Fibroblast of lung (primary cell): ENCODE results near the gene NTRK3. TPM values are rescaled to one million over a fixed set of nuclear protein-coding genes. Genes with fewer than 3 reads are reported as not detected.
A peak's percentile ranks its signal among the peaks of the same experiment; 100 is the strongest.

Experiments
- DNase-seq, 2 donors: peaks; one replicate each; pipeline versions ENCODE4 v3.0.0 to v3.0.0-alpha.2; 2010; ENCODE audit warnings: low read depth in 2 of 2
- H2AFZ ChIP-seq: 2 replicates; pipeline ENCODE4 v1.5.1; 2012; ENCODE audit warnings: low read length, control low read depth, inconsistent platforms
- H3K27ac ChIP-seq: 2 replicates; pipeline ENCODE4 v1.5.1; 2011; ENCODE audit warnings: low read length, control low read depth; ENCODE audit not compliant: insufficient read depth
- H3K27me3 ChIP-seq: 2 replicates; pipeline ENCODE4 v1.5.1; 2011; ENCODE audit warnings: mild to moderate bottlenecking, low read length; ENCODE audit not compliant: control insufficient read depth, insufficient read depth
- H3K36me3 ChIP-seq: 2 replicates; pipeline ENCODE4 v1.5.1; 2011; ENCODE audit warnings: low read length; ENCODE audit not compliant: control insufficient read depth, insufficient read depth
- H3K4me1 ChIP-seq: 2 replicates; pipeline ENCODE4 v1.5.1; 2011; ENCODE audit warnings: low read length; ENCODE audit not compliant: control insufficient read depth, insufficient read depth; ENCODE audit errors: extremely low read depth
- H3K4me2 ChIP-seq: 2 replicates; pipeline ENCODE4 v1.5.1; 2011; ENCODE audit warnings: low read length, control low read depth; ENCODE audit not compliant: insufficient read depth; ENCODE audit errors: extremely low read depth
- H3K4me3 ChIP-seq, 4 experiments: fragments of 200-600 bp in 1 of 4; sonication (generic) in 1 of 4; replicated peaks in 1 of 4; 2 replicates each; pipeline ENCODE4 v1.5.1; 2011 to 2016; ENCODE audit warnings: low read length in 4 of 4, low read depth in 3 of 4, mild to moderate bottlenecking in 3 of 4, control low read depth in 2 of 4, inconsistent platforms in 1 of 4, mixed read lengths in 1 of 4; ENCODE audit not compliant: insufficient read depth in 1 of 4; ENCODE audit errors: control extremely low read depth in 1 of 4
- H3K79me2 ChIP-seq: 2 replicates; pipeline ENCODE4 v1.5.1; 2012; ENCODE audit warnings: mild to moderate bottlenecking, low read length, inconsistent platforms; ENCODE audit not compliant: control insufficient read depth, insufficient read depth
- H3K9ac ChIP-seq: 2 replicates; pipeline ENCODE4 v1.5.1; 2011; ENCODE audit warnings: mild to moderate bottlenecking, low read length, control low read depth; ENCODE audit not compliant: insufficient read depth
- H3K9me3 ChIP-seq: 2 replicates; pipeline ENCODE4 v1.5.1; 2012; ENCODE audit warnings: low read depth, low read length; ENCODE audit not compliant: control insufficient read depth, insufficient read depth
- H4K20me1 ChIP-seq: 2 replicates; pipeline ENCODE4 v1.5.1; 2011; ENCODE audit warnings: low read length; ENCODE audit not compliant: control insufficient read depth, insufficient read depth; ENCODE audit errors: extremely low read depth
- EZH2 ChIP-seq: IDR thresholded peaks from 2 replicates; pipeline ENCODE4 v1.5.1; 2012; ENCODE audit warnings: low read length, control low read depth, mild to moderate bottlenecking; ENCODE audit errors: missing control alignments
- polyA plus RNA-seq, 2 donors: library from polyadenylated mRNA; depleted of rRNA in 1 of 2; stranded (reverse) in 1 of 2; unstranded in 1 of 2; fragments of >200 nt; gene quantifications; 2 replicates each; pipeline ENCODE4 v1.2.1, GENCODE V29; 2011 to 2012; ENCODE audit warnings: missing spikeins in 1 of 2
- total RNA-seq: library from RNA; depleted of rRNA; stranded (reverse); fragments of >200 nt; gene quantifications from 2 replicates; pipeline ENCODE4 v1.2.1, GENCODE V29; 2014
- TF ChIP-seq, protein P1 (sequence below), 2 donors: IDR thresholded peaks in 1 of 2; conservative IDR thresholded peaks in 1 of 2; 1 replicate in 1 of 2; 2 replicates in 1 of 2; pipeline ENCODE4 v1.5.1; 2011 to 2012; ENCODE audit warnings: low read length in 2 of 2, control low read depth in 1 of 2, inconsistent platforms in 1 of 2, low read depth in 1 of 2, mild to moderate bottlenecking in 1 of 2

Gene NTRK3
- total and polyA plus RNA-seq, 2 donors (not counting 1 experiment from before 2014, with no cell fraction given) = 0.06 TPM; not detected in 1

DNA sequence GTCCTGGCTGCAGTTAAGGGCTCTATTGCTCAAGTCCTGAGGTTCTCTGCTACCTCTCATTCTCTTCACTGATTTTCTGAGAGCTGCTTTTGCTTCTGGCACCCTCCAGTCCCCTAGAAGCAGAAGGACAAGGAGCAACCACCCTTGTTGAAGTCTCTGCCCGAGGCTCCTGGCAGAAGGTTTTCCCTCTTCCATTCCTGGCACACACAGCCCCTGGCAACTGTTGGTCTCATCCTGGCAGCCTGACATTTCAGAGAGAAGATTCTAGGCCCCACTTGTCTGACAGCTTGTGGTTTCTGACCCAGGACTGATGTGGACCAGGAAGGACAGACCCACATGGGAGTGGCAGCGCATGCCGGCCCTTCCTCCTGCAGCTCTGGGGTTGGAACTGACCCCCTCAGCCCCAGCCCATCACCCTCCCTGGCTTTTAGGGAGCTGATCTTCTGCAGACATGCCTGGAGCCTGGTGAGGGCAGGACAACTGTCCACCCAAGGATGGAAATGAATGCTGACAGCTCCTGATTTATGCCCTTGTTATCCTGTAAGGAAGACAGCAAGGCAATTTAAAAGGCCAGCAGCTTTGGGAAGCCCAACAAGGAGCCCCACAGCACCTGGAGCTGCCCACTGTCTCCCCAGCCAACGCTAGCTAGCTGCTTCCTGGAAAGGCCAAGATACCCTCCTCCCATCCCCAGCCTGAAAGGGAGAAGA is 13.0 kb upstream of the NTRK3 start:
- H3K79me2 ChIP-seq = no peaks in the 10 kb centered on the region
- H3K27ac ChIP-seq = no peak overlapping the region
- H2AFZ ChIP-seq = no peak overlapping the region
- H3K4me1 ChIP-seq = no peaks in the 10 kb centered on the region
- H3K9ac ChIP-seq = no peak overlapping the region
- TF ChIP-seq, protein P1, sequence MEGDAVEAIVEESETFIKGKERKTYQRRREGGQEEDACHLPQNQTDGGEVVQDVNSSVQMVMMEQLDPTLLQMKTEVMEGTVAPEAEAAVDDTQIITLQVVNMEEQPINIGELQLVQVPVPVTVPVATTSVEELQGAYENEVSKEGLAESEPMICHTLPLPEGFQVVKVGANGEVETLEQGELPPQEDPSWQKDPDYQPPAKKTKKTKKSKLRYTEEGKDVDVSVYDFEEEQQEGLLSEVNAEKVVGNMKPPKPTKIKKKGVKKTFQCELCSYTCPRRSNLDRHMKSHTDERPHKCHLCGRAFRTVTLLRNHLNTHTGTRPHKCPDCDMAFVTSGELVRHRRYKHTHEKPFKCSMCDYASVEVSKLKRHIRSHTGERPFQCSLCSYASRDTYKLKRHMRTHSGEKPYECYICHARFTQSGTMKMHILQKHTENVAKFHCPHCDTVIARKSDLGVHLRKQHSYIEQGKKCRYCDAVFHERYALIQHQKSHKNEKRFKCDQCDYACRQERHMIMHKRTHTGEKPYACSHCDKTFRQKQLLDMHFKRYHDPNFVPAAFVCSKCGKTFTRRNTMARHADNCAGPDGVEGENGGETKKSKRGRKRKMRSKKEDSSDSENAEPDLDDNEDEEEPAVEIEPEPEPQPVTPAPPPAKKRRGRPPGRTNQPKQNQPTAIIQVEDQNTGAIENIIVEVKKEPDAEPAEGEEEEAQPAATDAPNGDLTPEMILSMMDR (conservative IDR thresholded peaks at IDR 0.05 in 1 of 2, IDR thresholded peaks at IDR 0.05 in 1 of 2; ENCODE audit: low read depth in 1 of 2, low read length in 2 of 2) = no peak
- TF ChIP-seq EZH2 = no peak
- H3K4me3 ChIP-seq = no peak overlapping the region
- DNase-seq = no peak
- no peaks in the 10 kb centered on the region for H3K9me3 ChIP-seq
- no peaks in the 10 kb centered on the region for H3K27me3 ChIP-seq
- no peak overlapping the region for H3K4me2 ChIP-seq
- no peaks in the 10 kb centered on the region for H4K20me1 ChIP-seq
- H3K36me3 ChIP-seq = no peaks in the 10 kb centered on the region

DNA sequence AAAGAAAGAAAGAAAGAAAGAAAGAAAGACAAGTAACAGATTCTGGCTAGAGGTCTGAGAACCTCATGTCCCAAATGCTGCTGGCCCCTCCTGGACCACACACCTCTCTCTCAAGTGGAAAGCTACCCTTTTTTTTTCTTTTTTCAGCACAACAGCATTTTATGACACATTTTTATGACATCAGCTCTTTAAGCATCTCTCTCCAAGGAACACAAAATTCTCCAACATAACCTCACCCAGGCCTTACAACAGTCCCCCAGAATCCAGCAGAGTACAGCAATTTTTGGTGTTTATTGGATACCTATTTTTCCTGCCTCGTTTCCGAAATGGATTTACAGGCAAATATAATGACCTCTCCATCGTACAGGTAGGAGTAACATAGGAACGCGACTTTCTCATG is 11.2 kb upstream of the NTRK3 start:
- no peak overlapping the region for H2AFZ ChIP-seq
- H3K36me3 ChIP-seq = no peaks in the 10 kb centered on the region
- no peaks in the 10 kb centered on the region for H4K20me1 ChIP-seq
- no peak overlapping the region for H3K9ac ChIP-seq
- TF ChIP-seq EZH2 = no peak
- TF ChIP-seq, protein P1 (conservative IDR thresholded peaks at IDR 0.05 in 1 of 2, IDR thresholded peaks at IDR 0.05 in 1 of 2; ENCODE audit: low read depth in 1 of 2, low read length in 2 of 2) = no peak
- H3K4me2 ChIP-seq = no peak overlapping the region
- no peak overlapping the region for H3K4me3 ChIP-seq
- H3K27ac ChIP-seq = no peak overlapping the region
- no peaks in the 10 kb centered on the region for H3K9me3 ChIP-seq
- no peaks in the 10 kb centered on the region for H3K79me2 ChIP-seq
- peak in 1 of 2 donors; percentile 9 for DNase-seq
- no peaks in the 10 kb centered on the region for H3K27me3 ChIP-seq
- no peaks in the 10 kb centered on the region for H3K4me1 ChIP-seq

DNA sequence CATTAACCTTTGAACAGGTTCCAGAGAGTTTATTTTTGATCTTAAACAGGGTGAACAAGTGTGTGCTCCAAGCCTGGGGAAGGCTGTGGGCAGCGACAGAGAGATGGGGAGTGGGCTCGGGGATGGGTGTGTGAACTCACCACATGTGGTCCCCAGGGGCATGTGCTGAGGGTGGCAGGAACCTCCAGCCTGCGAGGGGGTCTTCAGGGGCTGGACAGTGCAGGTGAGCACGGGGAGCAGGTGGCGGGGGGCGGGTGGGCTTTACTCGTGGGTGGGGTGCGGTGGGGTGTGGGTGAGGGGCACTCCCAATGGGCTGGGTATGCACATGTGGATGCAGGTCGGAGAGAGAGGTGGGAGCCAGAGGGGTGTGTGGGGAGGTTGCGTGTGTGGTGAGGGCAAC is 9.6 kb upstream of the NTRK3 start:
- no peak overlapping the region for H3K4me2 ChIP-seq
- H3K9me3 ChIP-seq = no peaks in the 10 kb centered on the region
- H3K36me3 ChIP-seq = no peaks in the 10 kb centered on the region
- H2AFZ ChIP-seq = no peak overlapping the region
- H4K20me1 ChIP-seq = no peaks in the 10 kb centered on the region
- H3K27me3 ChIP-seq = no peaks in the 10 kb centered on the region
- H3K9ac ChIP-seq = no peak overlapping the region
- H3K4me1 ChIP-seq = no peaks in the 10 kb centered on the region
- TF ChIP-seq, protein P1 (conservative IDR thresholded peaks at IDR 0.05 in 1 of 2, IDR thresholded peaks at IDR 0.05 in 1 of 2; ENCODE audit: low read depth in 1 of 2, low read length in 2 of 2) = no peak
- TF ChIP-seq EZH2 = no peak
- H3K27ac ChIP-seq = no peak overlapping the region
- no peak overlapping the region for H3K4me3 ChIP-seq
- no peaks in the 10 kb centered on the region for H3K79me2 ChIP-seq
- DNase-seq = no peak
